Measurements from ENCODE around the gene NFIA. TPM values are rescaled to one million over a fixed set of nuclear protein-coding genes. Genes with fewer than 3 reads are reported as not detected.

NFIA gene
- total and polyA plus RNA-seq, 10 of the 15 experiments (the other 5 are each of a cell fraction or from before 2014, with no cell fraction given): 0.10 to 0.16 TPM; not detected in 8

GRCh38 chr1:61261595-61261994 is 179.2 kb downstream of the NFIA start (continued):
- no peak for TF ChIP-seq ZNF384 (IDR thresholded peaks at IDR 0.05; ENCODE audit: borderline replicate concordance, low read depth, low read length)
- TF ChIP-seq RB1 (IDR thresholded peaks at IDR 0.05; ENCODE audit: borderline replicate concordance): no peak
- no peak for TF ChIP-seq ZNF687 (IDR thresholded peaks at IDR 0.05)
- TF ChIP-seq CEBPB (IDR thresholded peaks at IDR 0.05; ENCODE audit: borderline replicate concordance in 1 of 2, low read depth in 2 of 2, low read length in 2 of 2): no peak

GRCh38 chr1:61263905-61264824 is 181.8 kb downstream of the NFIA start:
- ChIA-PET RAD21 (ENCODE audit: unreplicated experiment) (no interaction called here), SMC1A (ENCODE audit: uncharacterized antibody, unreplicated experiment) (no interaction called here), POLR2A (no interaction called here), CTCF (no interaction called here)
- in situ Hi-C loops (cut with MboI): no loop called here
- no peaks in the 10 kb centered on the region for H3K79me2 ChIP-seq (ENCODE audit: control insufficient read depth, insufficient read depth, low read length)
- no peak overlapping the region for H2AFZ ChIP-seq (ENCODE audit: control insufficient read depth, low read depth, low read length)
- no peaks in the 10 kb centered on the region for H3K36me3 ChIP-seq (ENCODE audit: control insufficient read depth in 2 of 2, insufficient read depth in 2 of 2, low read length in 1 of 2)
- no peaks in the 10 kb centered on the region; the same call in 1 of the 2 replicates for H4K20me1 ChIP-seq (ENCODE audit: control insufficient read depth, insufficient read depth)
- no peak for DNase-seq (ENCODE audit: low read depth, low spot score)
- no peaks in the 10 kb centered on the region for H3K27me3 ChIP-seq (replicated peaks in 1 of 2; ENCODE audit: control insufficient read depth in 2 of 2, insufficient read depth in 2 of 2, low read length in 1 of 2)
- H3K4me2 ChIP-seq (ENCODE audit: control insufficient read depth, insufficient read depth): no peak overlapping the region
- no peak overlapping the region for H3K27ac ChIP-seq (ENCODE audit: control insufficient read depth, insufficient read depth)
- H3K9ac ChIP-seq (ENCODE audit: control insufficient read depth, insufficient read depth, low read length): no peak overlapping the region
- no peak for FAIRE-seq
- H3K4me1 ChIP-seq (ENCODE audit: control insufficient read depth, insufficient read depth, low read length): no peaks in the 10 kb centered on the region
- no TSS peak for BruUV-seq (replicated peaks)
- no peaks in the 10 kb centered on the region for H3K9me3 ChIP-seq (replicated peaks; ENCODE audit: control insufficient read depth, insufficient read depth, low read length)
- ATAC-seq: no peak
- intact Hi-C loops (cut with micrococcal nuclease; ENCODE audit: unreplicated experiment): no loop called here
- WGBS (ENCODE audit: insufficient coverage, insufficient replicate concordance, low lambda C conversion rate, missing lambda C conversion rate): 58% methylated on average over 15 of the region's 16 CpGs
- no peak overlapping the region for H3K4me3 ChIP-seq
- TF ChIP-seq PKNOX1 (IDR thresholded peaks at IDR 0.05) (no peak), HDAC6 (IDR thresholded peaks at IDR 0.05; ENCODE audit: unreplicated experiment) (no peak), IRF4 (IDR thresholded peaks at IDR 0.05; ENCODE audit: low read depth, low read length) (no peak), TCF12 (IDR thresholded peaks at IDR 0.05; ENCODE audit: low read depth, low read length) (no peak), ZNF274 (IDR thresholded peaks at IDR 0.05; ENCODE audit: insufficient read depth, insufficient read length) (no peak), HCFC1 (IDR thresholded peaks at IDR 0.05; ENCODE audit: low read length) (no peak), ZNF592 (IDR thresholded peaks at IDR 0.05) (no peak), ZBED1 (IDR thresholded peaks at IDR 0.05; ENCODE audit: borderline replicate concordance) (no peak), IKZF2 (IDR thresholded peaks at IDR 0.05) (no peak), POLR2A (IDR thresholded peaks at IDR 0.05; ENCODE audit: low read depth, low read length) (no peak)

Data from GM12878 (cell line).